Activated CD4-positive, alpha-beta T cell treated with anti-CD3 and anti-CD28 coated beads, Interleukin-2, Interleukin-4, amounts not matched to agents 100 ng/mL and 50 ng/mL, durations not matched to agents 16 hours and 8 hours (primary cell): ENCODE measurements around the gene ATP12A.

Experiments used
- DNase-seq: peaks from one replicate; pipeline ENCODE4 v3.0.0-alpha.2; 2020; ENCODE audit warnings: low spot score

ATP12A gene

DNA sequence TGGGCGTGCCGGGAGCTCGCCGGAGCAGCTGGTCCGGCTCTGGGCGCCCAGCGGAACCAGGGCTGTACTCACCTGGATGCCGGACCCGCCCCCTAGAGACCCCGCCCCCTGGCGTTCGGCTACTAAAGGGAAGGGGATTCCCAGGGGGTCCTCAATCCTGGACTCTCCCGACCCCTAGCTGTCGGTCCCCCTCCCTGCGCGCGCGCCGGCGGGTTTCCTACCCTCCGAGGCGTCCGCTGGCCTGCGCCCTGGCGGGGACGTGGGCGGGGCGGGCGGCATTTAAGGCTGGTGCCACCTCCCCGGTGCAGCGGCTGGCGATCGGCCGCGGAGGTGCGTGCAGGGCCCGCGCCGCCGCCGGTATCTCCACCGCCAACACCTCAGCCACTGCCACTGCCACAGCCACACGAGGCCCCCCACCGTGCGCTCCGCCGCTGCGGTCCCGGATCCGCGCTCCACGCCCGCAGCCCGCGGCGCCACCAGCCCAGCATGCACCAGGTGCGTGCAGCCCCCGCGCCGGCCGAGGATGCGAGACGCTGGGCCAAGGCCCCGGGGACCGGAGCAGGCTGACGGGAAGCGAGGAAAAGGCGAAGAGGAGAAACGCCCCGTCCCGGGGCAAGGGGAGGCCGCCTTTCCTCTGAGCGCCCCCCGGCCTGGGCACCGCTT, at the start of gene ATP12A:
Gene ATP12A, plus strand, starts transcription at position 151 of the 663 bp plus-strand sequence. Its CDS starts 336 bp downstream, at position 487.
- DNase-seq: no peak

- DNase-seq: no peak
Observed at GRCh38 chr13:24630851-24631620, 49.2 kb upstream of the ATP12A start.

GRCh38 chr13:24631922-24632321, 48.3 kb upstream of the ATP12A start:
- no peak for DNase-seq

DNA sequence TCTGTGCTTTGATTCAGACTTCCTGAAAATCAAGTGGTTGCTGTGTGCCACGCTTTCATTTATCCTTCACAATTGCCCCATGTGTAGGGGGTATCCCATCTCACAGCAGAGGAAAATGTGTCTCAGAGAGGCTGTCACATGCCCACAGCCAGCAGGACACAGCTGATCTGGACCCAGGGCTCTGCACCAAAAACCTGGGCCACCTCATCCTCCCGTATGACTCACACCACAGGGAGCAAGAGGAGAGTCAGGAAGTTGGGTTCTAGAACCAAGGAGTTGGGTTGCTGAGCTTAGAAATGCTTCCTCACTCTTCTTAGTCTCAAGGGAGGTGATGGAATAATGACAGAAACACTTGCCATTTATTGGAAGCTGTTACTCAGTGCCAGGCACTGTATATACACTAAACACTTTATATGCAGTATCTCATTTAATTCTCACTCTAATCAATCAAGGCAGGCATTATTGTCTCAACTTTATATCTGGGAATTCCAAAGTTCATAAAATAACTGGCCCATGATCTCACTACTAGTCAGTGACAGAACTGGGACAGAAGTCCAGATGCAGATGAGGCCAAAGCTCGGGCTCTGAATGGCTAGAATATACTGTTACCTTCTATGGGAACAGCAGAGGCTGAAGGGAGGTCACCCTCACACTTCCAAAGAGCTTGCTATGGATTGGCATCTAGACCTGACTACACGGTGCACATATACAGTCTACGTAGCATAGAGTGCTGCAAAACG, 47.7 kb upstream of the ATP12A start:
- DNase-seq: no peak

DNA sequence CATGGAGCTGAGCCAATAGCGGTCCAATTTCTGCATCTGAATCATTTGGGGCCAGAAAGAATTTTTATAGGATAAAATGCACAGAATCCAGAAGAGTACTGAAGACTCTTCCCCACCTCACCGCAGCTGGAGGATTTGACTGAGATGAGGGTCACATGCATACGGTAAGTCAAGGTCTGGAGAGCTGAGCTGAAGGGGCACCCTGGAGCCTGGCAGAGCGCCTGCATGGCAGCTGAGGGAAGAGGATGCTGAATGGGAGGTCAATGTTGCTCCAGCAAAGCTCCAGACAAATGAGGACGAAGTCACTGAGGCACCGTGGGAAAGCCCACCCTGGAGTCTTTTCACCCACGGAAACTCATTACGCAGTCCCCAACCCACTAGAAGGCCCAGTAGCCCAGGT, 43.4 kb upstream of the ATP12A start:
- no peak for DNase-seq

DNA sequence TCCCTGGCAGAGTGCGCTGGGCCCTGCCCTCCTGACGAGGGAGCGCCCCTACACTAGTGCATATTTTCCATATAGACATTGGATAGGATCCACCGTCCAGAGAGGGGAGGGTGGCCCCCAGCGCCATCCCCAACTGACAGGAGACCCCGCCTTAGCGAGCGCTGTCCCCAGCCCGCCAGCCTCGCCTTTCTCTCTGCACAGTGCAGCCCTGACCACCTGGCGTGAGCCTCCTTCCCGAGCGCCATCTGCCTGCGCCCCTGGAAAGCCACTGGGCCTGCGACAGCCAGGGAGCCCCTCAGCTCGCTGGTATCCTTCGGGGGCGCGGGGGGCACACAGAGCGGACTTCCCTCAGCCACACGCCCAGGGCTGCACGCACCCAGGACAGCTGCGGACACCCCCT, 42.1 kb upstream of the ATP12A start:
- DNase-seq: no peak

DNA sequence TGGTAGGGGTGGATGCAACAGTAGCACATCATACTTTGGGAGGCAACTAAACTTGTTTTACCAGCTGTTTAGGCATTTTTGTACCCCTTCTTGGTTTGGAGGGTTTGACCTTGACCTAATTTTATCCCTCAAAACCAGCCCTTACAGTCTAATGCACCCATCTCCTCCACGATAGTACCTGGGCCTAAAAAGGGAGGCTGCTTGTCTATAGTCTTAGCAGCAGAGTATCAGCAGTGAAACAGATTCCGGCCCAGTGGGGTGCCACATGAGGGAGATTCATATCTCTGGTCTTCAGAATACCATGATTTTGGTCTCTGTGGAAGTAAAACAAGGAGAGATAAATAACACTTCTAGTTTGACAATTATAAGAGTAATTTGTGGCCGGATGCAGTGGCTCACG, 39.5 kb upstream of the ATP12A start:
- no peak for DNase-seq

- DNase-seq: peak; percentile 45
Observed at GRCh38 chr13:24642219-24642618, 38.0 kb upstream of the ATP12A start.

GRCh38 chr13:24644036-24644435, 36.2 kb upstream of the ATP12A start:
- DNase-seq: no peak

DNA sequence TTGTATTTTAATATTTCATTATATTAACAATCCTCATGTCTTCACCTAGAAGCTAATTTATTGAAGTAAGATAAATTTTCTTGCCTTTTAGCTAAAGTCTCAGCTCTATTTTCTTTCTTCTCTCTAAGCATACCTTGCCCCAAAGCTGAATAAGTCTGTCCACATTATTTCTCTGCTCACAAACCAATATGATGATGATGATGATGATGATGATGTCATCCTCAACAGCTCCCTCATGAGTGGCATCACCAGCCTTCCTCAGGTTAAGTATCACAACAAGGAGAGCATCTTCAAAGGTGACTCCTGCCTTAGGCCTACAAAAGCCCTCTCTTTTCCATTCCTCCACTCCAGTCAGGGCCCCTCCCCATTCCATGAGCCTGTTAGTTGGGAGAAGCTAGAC, 31.9 kb upstream of the ATP12A start:
- no peak for DNase-seq

DNA sequence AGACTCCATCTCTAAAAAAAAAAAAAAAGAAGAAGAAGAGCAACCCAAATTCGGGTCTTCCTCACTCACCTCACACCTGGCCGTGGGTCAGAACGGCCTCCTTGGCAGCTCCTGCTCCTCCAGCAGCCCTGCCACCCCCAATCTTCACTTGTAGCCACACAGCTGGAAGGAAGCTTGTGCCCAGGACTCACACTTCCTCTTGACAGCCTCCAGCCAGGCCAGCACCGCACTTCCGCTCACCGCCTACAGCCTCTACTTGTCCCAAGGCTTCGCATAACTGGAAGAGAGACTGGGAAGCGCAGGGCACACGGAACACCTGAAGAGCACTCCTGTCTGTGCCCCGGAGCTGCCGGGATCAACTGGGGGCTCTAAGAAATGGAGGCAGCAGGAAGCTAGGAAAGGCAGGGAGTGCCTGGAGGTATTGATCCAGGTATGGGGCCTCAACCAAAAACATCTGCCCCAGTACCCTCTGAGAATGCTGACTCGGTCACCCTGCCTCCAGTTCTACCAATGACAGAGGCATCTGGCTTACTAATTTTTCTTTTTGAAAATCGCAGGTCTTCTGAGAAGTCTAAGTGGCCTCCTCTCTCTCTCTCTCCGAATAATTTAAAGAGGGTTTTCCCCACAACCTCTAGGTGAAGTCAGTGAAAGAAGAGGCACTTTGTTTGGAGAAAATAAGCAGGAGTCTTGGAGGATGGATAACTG, 31.1 kb upstream of the ATP12A start:
- peak; percentile 16 for DNase-seq

DNA sequence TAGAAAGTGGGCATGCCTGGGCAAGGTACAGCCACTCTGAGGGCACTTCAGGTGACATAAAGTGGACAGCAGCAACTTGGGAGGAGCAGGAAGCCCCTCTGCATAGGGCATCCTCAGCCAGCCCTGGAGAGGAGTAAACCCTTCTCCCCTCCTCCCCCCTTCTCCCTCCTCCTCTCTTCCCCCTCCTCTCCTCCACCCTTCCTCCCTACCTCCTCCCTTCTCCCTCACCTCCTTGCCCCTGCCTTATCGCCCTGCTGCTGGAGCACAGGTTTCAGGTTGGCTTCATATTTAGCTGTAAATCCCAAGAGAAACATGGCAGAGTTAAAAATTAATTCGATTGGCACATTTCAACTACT, 30.5 kb upstream of the ATP12A start:
- no peak for DNase-seq

DNA sequence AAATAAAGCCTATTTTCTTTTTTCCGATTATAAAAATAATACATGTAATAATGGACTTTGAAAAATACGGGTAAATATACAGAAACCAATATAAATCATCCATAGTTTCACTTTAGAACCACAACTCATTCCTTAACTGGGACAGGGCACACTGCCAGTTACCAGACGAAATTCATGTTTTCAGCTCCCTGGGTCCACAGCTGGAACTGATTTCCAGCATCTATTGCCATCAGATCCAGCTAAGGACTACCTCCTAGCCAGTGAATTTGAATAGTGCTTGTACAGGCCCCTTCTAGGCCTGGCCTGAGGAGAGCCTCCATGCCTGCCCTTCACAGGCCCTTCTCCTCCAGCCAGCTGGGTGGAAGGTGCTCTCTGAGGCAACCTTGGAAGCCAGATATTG, 30.0 kb upstream of the ATP12A start:
- no peak for DNase-seq

DNA sequence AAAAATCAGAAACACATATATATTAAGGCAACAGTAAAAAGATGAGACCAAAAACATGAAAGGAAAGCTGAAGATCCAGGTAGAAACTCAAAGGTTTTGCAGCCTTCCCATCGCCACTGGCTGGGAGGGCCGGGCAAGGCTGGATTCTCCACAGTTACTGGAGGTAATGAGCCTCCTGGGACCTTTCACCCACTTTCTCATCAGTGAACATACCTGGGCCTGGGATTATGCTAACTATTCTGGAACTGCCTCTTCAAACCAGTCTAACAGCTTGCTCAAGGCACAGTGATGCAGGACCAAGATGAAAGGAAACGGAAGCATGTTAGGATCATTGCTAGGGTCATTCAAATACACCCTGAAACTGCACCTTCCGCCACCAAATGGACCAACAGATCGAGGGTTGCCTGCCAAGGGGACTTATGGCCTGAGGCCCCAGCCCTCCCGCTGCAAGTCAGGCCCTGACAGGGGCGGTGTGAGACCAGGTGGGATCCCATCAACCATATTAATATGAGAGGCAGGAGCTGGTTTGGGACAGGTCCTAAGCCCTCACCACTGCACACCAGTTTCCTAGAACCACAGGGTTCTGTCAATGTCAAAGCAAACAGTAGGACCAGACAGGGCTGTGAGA, 28.4 kb upstream of the ATP12A start:
- DNase-seq: no peak

DNA sequence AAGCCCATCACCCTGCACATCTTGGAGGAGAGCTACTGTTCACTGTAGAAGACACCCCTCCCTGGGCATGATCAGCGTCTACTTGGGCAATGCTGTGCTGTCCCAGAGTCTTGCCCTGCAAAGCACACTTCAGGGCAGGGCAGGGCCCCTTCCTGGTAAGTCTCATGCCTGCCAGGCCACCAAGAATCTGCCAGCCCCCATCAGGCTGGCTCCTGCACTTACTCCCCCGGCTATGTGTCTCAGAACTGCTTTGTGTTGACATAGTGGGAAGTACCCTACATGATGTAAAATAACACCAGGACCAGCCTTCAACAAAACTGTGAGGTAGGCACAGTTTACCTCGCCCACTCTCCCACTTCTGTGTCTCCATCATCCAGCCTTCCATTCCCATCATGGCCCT, 27.8 kb upstream of the ATP12A start:
- DNase-seq: no peak

DNA sequence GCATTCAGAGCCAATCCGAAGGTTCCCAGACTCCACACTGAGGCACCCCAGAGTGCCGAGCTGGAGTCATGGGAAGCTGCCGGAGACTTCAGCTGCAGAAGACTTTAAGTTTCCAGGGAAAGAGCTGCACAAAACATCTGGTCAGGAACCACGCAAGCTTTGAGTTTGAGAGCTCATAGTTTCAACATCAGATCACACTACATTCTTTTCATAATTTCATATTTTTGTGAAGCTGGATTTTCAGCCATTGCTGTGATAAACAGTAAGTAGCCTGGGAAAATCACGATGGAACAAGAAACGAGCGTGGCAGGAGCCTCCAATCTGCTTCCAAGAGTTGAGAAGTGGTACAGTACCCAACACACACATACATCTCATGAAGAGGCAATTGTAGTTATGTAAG, 25.5 kb upstream of the ATP12A start:
- no peak for DNase-seq

- DNase-seq: no peak
Observed at GRCh38 chr13:24659239-24659638, 21.0 kb upstream of the ATP12A start.

DNA sequence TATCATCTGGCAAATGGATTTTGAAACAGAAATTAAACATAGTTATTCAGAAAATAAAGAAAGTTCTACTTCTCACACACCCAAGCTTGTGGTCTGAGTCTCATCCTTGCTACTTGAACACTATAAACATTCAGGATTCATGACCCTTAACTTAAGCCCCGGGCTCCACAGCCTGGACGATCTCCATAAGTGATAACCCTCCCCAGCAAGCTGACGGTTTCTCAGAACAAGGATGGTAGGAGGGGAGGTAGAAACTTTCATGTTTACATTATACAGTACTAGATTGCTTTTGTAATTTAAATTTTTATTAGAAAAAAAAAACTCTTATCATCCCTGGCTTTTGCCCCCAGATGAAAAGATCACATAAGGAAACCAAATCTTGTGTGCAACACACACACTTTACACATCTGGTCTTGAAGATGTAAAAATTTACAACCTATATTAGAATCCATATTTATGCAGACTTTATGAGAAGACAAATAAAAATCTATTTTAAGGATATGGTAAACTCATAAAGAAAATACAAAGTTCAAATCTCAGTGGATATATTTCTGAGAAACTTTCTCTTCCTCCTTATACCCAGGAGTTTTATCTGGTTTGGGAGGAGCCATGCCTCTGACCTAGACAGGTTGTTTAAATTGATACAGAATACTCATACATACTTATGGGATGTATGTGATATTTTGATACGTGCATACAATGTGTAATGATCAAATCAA, 20.0 kb upstream of the ATP12A start:
- DNase-seq: no peak

- DNase-seq: no peak
Observed at GRCh38 chr13:24661713-24662112, 18.5 kb upstream of the ATP12A start.

DNA sequence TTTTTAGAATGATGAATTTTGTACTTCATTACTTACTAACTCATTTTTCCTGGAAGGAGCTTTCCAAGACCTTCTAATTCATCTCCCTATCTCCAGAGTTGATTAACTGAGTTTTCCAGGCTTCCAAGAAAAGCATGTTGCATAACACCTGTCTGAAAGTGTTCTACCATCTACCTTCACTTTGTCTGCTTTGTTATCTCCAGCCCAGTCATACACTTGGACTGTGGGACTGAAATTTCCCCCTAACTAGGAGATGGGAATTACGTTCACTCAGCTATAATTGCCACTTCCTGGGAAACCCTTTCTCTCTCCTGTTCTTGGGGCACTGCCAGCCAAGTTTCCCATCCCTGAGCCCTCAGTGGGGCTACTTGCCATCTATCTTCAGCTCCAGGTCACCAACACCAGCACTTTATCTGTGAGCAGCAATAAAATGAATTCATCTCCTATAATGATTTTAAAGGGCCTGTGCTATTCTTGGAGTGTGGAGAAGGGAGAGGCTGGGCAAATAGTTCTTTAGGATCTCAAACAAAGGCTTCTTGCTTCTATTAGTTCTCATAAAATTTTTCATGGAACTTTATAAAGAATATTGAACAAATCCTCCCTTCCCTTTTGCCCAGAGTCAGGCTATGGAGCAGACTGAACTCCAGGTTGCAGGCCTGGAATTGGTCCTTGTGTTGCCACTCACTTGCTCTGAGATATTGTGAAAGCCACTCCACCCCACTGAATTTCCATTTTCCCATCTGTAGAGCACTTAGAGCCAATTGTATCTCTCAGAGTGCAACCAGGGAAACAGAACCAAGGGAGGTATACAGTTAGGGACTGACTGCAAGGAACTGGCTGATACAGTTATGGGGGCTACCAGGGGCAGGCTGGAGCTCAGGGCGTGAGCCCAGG, 17.8 kb upstream of the ATP12A start:
- no peak for DNase-seq

- DNase-seq: no peak
Observed at GRCh38 chr13:24663089-24663395, 17.2 kb upstream of the ATP12A start.
